Fibroblast of lung (primary cell): ENCODE results near the gene GUCY2D. TPM values are rescaled to one million over a fixed set of nuclear protein-coding genes. Genes with fewer than 3 reads are reported as not detected.

ENCODE experiments used
- DNase-seq, 2 donors: peaks; one replicate each; pipeline versions ENCODE4 v3.0.0 to v3.0.0-alpha.2; 2010; ENCODE audit warnings: low read depth in 2 of 2
- H2AFZ ChIP-seq: 2 replicates; pipeline ENCODE4 v1.5.1; 2012; ENCODE audit warnings: low read length, control low read depth, inconsistent platforms
- H3K27ac ChIP-seq: 2 replicates; pipeline ENCODE4 v1.5.1; 2011; ENCODE audit warnings: low read length, control low read depth; ENCODE audit not compliant: insufficient read depth
- H3K27me3 ChIP-seq: 2 replicates; pipeline ENCODE4 v1.5.1; 2011; ENCODE audit warnings: mild to moderate bottlenecking, low read length; ENCODE audit not compliant: control insufficient read depth, insufficient read depth
- H3K36me3 ChIP-seq: 2 replicates; pipeline ENCODE4 v1.5.1; 2011; ENCODE audit warnings: low read length; ENCODE audit not compliant: control insufficient read depth, insufficient read depth
- H3K4me1 ChIP-seq: 2 replicates; pipeline ENCODE4 v1.5.1; 2011; ENCODE audit warnings: low read length; ENCODE audit not compliant: control insufficient read depth, insufficient read depth; ENCODE audit errors: extremely low read depth
- H3K4me2 ChIP-seq: 2 replicates; pipeline ENCODE4 v1.5.1; 2011; ENCODE audit warnings: low read length, control low read depth; ENCODE audit not compliant: insufficient read depth; ENCODE audit errors: extremely low read depth
- H3K4me3 ChIP-seq, 4 experiments: fragments of 200-600 bp in 1 of 4; sonication (generic) in 1 of 4; replicated peaks in 1 of 4; 2 replicates each; pipeline ENCODE4 v1.5.1; 2011 to 2016; ENCODE audit warnings: low read length in 4 of 4, low read depth in 3 of 4, mild to moderate bottlenecking in 3 of 4, control low read depth in 2 of 4, inconsistent platforms in 1 of 4, mixed read lengths in 1 of 4; ENCODE audit not compliant: insufficient read depth in 1 of 4; ENCODE audit errors: control extremely low read depth in 1 of 4
- H3K79me2 ChIP-seq: 2 replicates; pipeline ENCODE4 v1.5.1; 2012; ENCODE audit warnings: mild to moderate bottlenecking, low read length, inconsistent platforms; ENCODE audit not compliant: control insufficient read depth, insufficient read depth
- H3K9ac ChIP-seq: 2 replicates; pipeline ENCODE4 v1.5.1; 2011; ENCODE audit warnings: mild to moderate bottlenecking, low read length, control low read depth; ENCODE audit not compliant: insufficient read depth
- H3K9me3 ChIP-seq: 2 replicates; pipeline ENCODE4 v1.5.1; 2012; ENCODE audit warnings: low read depth, low read length; ENCODE audit not compliant: control insufficient read depth, insufficient read depth
- H4K20me1 ChIP-seq: 2 replicates; pipeline ENCODE4 v1.5.1; 2011; ENCODE audit warnings: low read length; ENCODE audit not compliant: control insufficient read depth, insufficient read depth; ENCODE audit errors: extremely low read depth
- EZH2 ChIP-seq: IDR thresholded peaks from 2 replicates; pipeline ENCODE4 v1.5.1; 2012; ENCODE audit warnings: low read length, control low read depth, mild to moderate bottlenecking; ENCODE audit errors: missing control alignments
- polyA plus RNA-seq, 2 donors: library from polyadenylated mRNA; depleted of rRNA in 1 of 2; stranded (reverse) in 1 of 2; unstranded in 1 of 2; fragments of >200 nt; gene quantifications; 2 replicates each; pipeline ENCODE4 v1.2.1, GENCODE V29; 2011 to 2012; ENCODE audit warnings: missing spikeins in 1 of 2
- total RNA-seq: library from RNA; depleted of rRNA; stranded (reverse); fragments of >200 nt; gene quantifications from 2 replicates; pipeline ENCODE4 v1.2.1, GENCODE V29; 2014
- TF ChIP-seq, protein P1 (sequence below), 2 donors: IDR thresholded peaks in 1 of 2; conservative IDR thresholded peaks in 1 of 2; 1 replicate in 1 of 2; 2 replicates in 1 of 2; pipeline ENCODE4 v1.5.1; 2011 to 2012; ENCODE audit warnings: low read length in 2 of 2, control low read depth in 1 of 2, inconsistent platforms in 1 of 2, low read depth in 1 of 2, mild to moderate bottlenecking in 1 of 2

GUCY2D gene
- total and polyA plus RNA-seq, 2 donors (not counting 1 experiment from before 2014, with no cell fraction given), result not detected

DNA sequence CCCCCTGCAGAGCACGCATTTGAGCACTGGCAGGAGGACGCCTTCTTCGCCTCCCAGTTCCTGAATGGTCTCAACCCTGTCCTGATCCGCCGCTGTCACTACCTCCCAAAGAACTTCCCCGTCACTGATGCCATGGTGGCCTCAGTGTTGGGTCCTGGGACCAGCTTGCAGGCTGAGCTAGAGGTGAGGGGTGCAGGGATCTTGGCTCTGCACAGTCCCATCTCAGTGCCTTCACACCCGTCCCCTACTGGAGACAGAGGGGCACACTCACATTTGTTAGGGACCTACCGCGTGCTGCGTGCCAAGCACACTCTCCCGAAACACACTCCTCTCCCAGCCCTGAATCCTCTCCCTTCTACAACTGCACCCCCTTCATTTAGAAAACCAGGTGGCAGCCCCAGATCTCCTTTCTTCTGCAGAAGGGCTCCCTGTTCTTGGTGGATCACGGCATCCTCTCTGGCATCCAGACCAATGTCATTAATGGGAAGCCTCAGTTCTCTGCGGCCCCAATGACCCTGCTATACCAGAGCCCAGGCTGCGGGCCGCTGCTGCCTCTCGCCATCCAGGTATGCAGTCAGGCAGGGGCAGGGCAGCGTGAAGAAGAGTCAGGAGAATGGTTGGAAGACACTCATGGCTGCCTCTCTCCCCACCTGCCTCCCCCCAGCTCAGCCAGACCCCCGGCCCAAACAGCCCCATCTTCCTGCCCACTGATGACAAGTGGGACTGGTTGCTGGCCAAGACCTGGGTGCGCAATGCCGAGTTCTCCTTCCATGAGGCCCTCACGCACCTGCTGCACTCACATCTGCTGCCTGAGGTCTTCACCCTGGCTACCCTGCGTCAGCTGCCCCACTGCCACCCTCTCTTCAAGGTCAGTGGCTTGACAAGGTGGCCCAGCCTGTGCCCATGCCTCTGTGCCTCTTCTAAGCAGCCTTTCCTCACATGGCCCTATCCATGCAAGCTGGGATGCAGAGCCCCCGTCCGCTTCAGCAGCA lies 42.7 kb downstream of the GUCY2D start:
- H3K36me3 ChIP-seq, result no peaks in the 10 kb centered on the region
- no peak overlapping the region for H3K9ac ChIP-seq
- H3K9me3 ChIP-seq, result no peaks in the 10 kb centered on the region
- no peaks in the 10 kb centered on the region for H3K4me1 ChIP-seq
- H4K20me1 ChIP-seq, result no peaks in the 10 kb centered on the region
- no peak for TF ChIP-seq EZH2
- TF ChIP-seq, protein P1, sequence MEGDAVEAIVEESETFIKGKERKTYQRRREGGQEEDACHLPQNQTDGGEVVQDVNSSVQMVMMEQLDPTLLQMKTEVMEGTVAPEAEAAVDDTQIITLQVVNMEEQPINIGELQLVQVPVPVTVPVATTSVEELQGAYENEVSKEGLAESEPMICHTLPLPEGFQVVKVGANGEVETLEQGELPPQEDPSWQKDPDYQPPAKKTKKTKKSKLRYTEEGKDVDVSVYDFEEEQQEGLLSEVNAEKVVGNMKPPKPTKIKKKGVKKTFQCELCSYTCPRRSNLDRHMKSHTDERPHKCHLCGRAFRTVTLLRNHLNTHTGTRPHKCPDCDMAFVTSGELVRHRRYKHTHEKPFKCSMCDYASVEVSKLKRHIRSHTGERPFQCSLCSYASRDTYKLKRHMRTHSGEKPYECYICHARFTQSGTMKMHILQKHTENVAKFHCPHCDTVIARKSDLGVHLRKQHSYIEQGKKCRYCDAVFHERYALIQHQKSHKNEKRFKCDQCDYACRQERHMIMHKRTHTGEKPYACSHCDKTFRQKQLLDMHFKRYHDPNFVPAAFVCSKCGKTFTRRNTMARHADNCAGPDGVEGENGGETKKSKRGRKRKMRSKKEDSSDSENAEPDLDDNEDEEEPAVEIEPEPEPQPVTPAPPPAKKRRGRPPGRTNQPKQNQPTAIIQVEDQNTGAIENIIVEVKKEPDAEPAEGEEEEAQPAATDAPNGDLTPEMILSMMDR (conservative IDR thresholded peaks at IDR 0.05 in 1 of 2, IDR thresholded peaks at IDR 0.05 in 1 of 2; ENCODE audit: low read depth in 1 of 2, low read length in 2 of 2), result no peak
- H3K4me3 ChIP-seq, result no peak overlapping the region
- H2AFZ ChIP-seq, result no peak overlapping the region
- H3K27ac ChIP-seq, result no peak overlapping the region
- peaks cover 2% of the 10 kb centered on the region for H3K27me3 ChIP-seq
- H3K4me2 ChIP-seq, result no peak overlapping the region
- no peaks in the 10 kb centered on the region for H3K79me2 ChIP-seq
- DNase-seq, result no peak

DNA sequence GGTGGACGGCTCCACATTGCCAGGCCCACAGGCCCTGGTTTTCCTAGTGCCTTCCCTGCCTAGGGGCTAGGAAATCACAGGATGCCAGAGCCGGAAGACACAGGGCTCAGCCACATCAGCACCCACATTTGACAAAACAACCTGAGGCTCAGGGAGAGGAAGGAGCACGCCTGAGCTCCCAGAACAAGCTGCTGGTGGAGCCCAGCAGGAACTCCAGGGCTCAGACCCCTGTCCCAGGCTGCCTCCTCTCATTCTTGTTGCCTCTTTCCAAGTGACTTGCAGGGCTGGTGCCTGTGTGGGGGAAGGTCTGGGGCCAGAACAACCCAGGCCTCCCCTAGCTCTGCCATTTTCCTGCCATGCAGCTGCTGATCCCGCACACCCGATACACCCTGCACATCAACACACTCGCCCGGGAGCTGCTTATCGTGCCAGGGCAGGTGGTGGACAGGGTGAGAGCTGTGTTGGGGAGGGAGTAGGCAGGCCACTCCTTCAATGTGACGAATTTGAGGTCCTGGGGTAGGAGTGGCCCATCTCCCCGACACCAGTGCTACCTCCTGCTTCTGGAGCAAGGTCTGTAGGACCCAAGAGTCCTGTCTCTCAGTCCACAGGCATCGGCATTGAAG lies 44.0 kb downstream of the GUCY2D start:
- Histone ChIP-seq H2AFZ (no peak overlapping the region), H3K36me3 (no peaks in the 10 kb centered on the region), H3K79me2 (no peaks in the 10 kb centered on the region), H3K4me2 (no peak overlapping the region), H3K27ac (no peak overlapping the region), H3K9me3 (no peaks in the 10 kb centered on the region), H4K20me1 (no peaks in the 10 kb centered on the region), H3K4me1 (no peaks in the 10 kb centered on the region), H3K27me3 (peaks cover 2% of the 10 kb centered on the region), H3K4me3 (no peak overlapping the region), H3K9ac (no peak overlapping the region)
- DNase-seq, result no peak
- no peak for TF ChIP-seq EZH2
- TF ChIP-seq, protein P1 (conservative IDR thresholded peaks at IDR 0.05 in 1 of 2, IDR thresholded peaks at IDR 0.05 in 1 of 2; ENCODE audit: low read depth in 1 of 2, low read length in 2 of 2), result no peak
